ENCODE results near the gene KLF3. TPM values are rescaled to one million over a fixed set of nuclear protein-coding genes. Genes with fewer than 3 reads are reported as not detected.

KLF3 gene
- total and polyA plus RNA-seq, 8 donors: 13.0 to 113 (median 55.0) TPM

DNA sequence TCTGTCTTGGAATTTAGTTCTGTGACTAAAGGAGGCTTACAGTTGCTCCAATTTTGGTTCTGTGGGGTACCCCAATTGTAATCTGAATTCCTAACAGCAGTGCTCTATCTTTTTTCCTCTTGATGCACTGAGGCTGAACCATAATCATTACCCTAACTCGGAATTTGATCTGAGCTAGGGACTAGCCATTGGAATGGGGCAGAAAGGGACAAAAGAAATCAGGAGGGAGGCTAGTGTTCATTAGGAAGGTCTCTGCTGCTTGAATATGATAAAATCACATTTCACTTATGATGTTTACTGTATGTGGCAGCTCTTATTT lies 2.7 kb downstream of the KLF3 start:
- no peak for DNase-seq
- intact Hi-C loops (cut with DNase I; ENCODE audit: low total_unique reads): no loop called here
- H3K27ac ChIP-seq: peak overlapping the region; percentile 80 to 100 (median 99)
- no peak for TF ChIP-seq POLR2AphosphoS5 (IDR thresholded peaks at IDR 0.05)
- TF ChIP-seq, protein P1, sequence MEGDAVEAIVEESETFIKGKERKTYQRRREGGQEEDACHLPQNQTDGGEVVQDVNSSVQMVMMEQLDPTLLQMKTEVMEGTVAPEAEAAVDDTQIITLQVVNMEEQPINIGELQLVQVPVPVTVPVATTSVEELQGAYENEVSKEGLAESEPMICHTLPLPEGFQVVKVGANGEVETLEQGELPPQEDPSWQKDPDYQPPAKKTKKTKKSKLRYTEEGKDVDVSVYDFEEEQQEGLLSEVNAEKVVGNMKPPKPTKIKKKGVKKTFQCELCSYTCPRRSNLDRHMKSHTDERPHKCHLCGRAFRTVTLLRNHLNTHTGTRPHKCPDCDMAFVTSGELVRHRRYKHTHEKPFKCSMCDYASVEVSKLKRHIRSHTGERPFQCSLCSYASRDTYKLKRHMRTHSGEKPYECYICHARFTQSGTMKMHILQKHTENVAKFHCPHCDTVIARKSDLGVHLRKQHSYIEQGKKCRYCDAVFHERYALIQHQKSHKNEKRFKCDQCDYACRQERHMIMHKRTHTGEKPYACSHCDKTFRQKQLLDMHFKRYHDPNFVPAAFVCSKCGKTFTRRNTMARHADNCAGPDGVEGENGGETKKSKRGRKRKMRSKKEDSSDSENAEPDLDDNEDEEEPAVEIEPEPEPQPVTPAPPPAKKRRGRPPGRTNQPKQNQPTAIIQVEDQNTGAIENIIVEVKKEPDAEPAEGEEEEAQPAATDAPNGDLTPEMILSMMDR (IDR thresholded peaks at IDR 0.05): no peak
- no peak for TF ChIP-seq POLR2A (IDR thresholded peaks at IDR 0.05)
- TF ChIP-seq EP300 (IDR thresholded peaks at IDR 0.05): no peak
- peak overlapping the region; percentile 60 to 99 (median 86) for H3K4me3 ChIP-seq
- no peaks in the 10 kb centered on the region for H3K9me3 ChIP-seq
- no peaks in the 10 kb centered on the region for H3K27me3 ChIP-seq
- no peaks in the 10 kb centered on the region for H3K36me3 ChIP-seq
- H3K4me1 ChIP-seq: peaks cover 44 to 74% (median 65%) of the 10 kb centered on the region in 4 donors
- WGBS, 5 donors: 0 to 10% (median 4%) methylated on average over 1 of the region's 1 CpG

DNA sequence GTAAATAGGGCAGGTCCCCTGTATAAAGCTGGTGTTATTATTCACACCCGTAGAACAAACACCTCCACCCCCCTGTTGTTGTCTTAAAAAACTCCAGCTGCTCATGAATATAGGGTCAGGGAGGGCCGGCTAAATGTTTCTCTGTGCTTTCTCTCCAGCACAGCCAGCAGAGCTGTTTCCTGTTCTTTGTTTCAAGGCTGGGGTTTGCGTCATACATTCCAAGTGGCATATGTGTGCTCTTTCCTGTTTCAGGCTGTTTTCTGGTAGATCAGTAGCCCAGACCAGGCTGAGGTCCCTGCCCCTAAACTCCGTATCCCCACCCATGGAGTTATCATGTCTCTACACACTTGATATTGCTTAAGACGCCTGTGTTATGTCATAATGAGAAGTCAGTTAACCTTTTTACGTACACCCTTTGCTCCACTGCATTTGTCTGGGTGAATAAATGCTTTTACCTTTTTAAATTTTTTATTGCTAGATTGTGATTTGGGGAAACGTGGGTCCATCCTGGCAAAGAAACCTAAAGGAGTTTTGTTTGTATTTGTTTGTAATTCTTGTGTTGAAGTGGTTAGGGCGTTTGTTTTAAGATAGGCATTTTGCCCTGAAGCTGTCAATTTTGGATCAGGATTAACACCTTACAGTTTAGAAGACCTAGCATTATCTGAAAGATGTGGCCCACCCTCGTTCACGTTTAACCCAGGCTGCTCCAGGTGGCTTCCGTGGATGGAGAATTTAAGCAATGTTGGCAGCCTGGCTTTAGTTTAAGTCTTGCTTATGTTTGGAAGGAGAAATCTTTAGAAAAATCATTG lies 3.3 kb downstream of the KLF3 start:
- H3K27me3 ChIP-seq: no peaks in the 10 kb centered on the region
- no peaks in the 10 kb centered on the region for H3K9me3 ChIP-seq
- peak overlapping the region; percentile 92 to 100 (median 99) for H3K27ac ChIP-seq
- H3K4me3 ChIP-seq: peak overlapping the region; percentile 60 to 99 (median 86)
- WGBS, 5 donors: 4 to 7% (median 6%) methylated on average over 11 of the region's 11 CpGs
- DNase-seq: peak; percentile 77 to 98
- no peaks in the 10 kb centered on the region for H3K36me3 ChIP-seq
- TF ChIP-seq, protein P1 (IDR thresholded peaks at IDR 0.05): no peak
- TF ChIP-seq EP300 (IDR thresholded peaks at IDR 0.05): peak; percentile 73
- TF ChIP-seq POLR2A (IDR thresholded peaks at IDR 0.05): peak in 1 of 4 donors; percentile 48
- TF ChIP-seq POLR2AphosphoS5 (IDR thresholded peaks at IDR 0.05): peak; percentile 95
- intact Hi-C loops (cut with DNase I; ENCODE audit: low total_unique reads): no loop called here
- H3K4me1 ChIP-seq: peaks cover 50 to 74% (median 65%) of the 10 kb centered on the region in 4 donors

DNA sequence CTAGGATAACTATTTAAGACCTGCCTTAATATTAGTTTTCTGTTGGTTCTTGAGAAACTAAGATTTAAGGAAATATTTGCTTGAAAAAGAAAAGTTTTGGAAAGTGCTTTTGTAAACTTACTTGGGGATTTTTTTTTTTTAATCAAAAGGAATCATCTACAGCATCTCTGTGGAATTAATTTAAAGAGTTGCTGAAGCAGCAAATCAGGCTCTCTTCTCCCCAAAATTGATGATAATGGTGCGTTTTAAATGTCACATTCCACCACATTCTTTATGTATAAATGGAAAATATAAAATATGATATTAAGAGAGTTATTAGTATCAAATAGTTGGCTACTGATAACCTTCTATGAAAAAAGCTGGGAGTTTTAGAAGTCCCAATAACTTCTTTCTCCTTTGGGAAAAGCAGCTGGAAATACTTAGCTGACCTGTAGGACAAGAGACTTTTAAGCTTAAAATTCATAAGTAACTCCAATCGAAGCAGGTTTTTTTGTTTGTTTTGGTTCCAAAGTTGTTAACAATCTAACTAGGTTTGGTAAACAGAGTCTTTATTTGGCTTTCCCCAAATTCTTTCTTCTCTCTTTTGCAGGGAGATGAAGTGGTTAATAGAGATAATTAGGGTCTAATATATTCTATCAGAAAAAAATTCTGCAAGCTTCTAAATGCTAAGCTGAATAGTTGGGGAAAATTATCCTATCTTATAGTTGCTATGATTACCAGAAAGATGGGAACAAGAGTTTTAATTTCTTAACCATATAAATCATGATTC lies 4.4 kb downstream of the KLF3 start:
- TF ChIP-seq EP300 (IDR thresholded peaks at IDR 0.05) (no peak), POLR2AphosphoS5 (IDR thresholded peaks at IDR 0.05) (no peak), POLR2A (IDR thresholded peaks at IDR 0.05) (no peak)
- TF ChIP-seq, protein P1 (IDR thresholded peaks at IDR 0.05): no peak
- Histone ChIP-seq H3K9me3 (no peaks in the 10 kb centered on the region), H3K4me1 (peaks cover 52 to 79% (median 70%) of the 10 kb centered on the region in 4 donors), H3K4me3 (peak overlapping the region in 1 of 4 donors; percentile 78), H3K27ac (peak overlapping the region in 4 of 5 donors; percentile 97 to 100 (median 100)), H3K36me3 (no peaks in the 10 kb centered on the region), H3K27me3 (no peaks in the 10 kb centered on the region)
- 22 to 30% (median 23%) methylated on average over 2 of the region's 2 CpGs for WGBS, 5 donors
- intact Hi-C loops (cut with DNase I; ENCODE audit: low total_unique reads): no loop called here
- DNase-seq: no peak

DNA sequence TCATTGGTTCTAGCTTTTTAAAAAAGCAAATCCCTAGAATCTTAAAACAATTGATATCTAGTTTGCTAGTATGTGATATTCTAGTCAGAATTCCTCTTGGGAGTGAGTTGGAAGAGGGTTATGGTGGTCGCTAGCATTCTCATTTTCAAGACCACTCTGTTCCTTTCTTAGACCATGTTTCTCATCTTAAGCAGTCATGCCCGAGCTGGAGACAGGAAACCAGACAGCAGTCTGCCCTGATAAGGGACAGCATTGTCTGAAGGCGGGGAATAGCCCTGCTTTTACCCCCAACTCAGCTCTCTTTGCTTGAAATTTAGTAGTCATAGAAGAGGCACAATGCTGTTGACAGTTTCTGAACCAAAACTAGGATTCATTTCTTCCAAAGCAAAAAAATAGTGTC lies 5.2 kb downstream of the KLF3 start:
- peak in 1 of 2 donors; percentile 33 for DNase-seq
- no peak for TF ChIP-seq EP300 (IDR thresholded peaks at IDR 0.05)
- TF ChIP-seq POLR2A (IDR thresholded peaks at IDR 0.05): no peak
- TF ChIP-seq, protein P1 (IDR thresholded peaks at IDR 0.05): no peak
- TF ChIP-seq POLR2AphosphoS5 (IDR thresholded peaks at IDR 0.05): no peak
- H3K27me3 ChIP-seq: no peaks in the 10 kb centered on the region
- H3K4me3 ChIP-seq: peak overlapping the region in 2 of 4 donors; percentile 0 to 5
- WGBS, 5 donors: 35 to 53% (median 51%) methylated on average over 3 of the region's 3 CpGs
- H3K4me1 ChIP-seq: peaks cover 60 to 87% (median 78%) of the 10 kb centered on the region in 4 donors
- intact Hi-C loops (cut with DNase I; ENCODE audit: low total_unique reads): no loop called here
- H3K36me3 ChIP-seq: no peaks in the 10 kb centered on the region
- H3K9me3 ChIP-seq: no peaks in the 10 kb centered on the region
- H3K27ac ChIP-seq: peak overlapping the region; percentile 77 to 100 (median 99)

All from stomach (tissue), 9 donors.